GM10847 (cell line): ENCODE results near the gene RTL5.

Experiments used
- POLR2A ChIP-seq: IDR thresholded peaks from 2 replicates; pipeline ENCODE4 v1.6.1; 2011; ENCODE audit not compliant: insufficient read length; ENCODE audit errors: extremely low read depth

The RTL5 gene

DNA sequence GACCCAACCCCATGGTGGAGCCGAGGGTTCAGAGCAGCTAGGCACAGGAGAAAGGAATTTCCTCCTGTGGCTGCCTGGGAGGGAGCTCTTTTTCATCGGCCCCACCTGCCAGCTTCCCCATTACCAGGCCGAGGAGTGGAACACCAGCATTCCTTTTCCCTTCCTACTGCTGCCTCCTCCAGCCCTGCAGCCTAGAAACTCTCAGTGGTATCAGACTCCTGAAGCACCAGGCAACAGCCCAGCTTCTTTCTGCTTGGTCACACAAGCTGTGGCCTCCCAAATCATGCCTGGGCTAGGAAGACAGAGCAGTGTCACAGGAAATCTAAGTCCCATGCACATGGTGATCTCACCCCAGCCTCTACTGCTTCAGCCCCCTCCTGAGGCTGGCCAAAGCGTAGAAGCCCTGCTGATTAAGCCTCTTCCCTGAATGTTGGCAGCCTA, 30.1 kb downstream of the RTL5 start:
- no peak for TF ChIP-seq POLR2A

DNA sequence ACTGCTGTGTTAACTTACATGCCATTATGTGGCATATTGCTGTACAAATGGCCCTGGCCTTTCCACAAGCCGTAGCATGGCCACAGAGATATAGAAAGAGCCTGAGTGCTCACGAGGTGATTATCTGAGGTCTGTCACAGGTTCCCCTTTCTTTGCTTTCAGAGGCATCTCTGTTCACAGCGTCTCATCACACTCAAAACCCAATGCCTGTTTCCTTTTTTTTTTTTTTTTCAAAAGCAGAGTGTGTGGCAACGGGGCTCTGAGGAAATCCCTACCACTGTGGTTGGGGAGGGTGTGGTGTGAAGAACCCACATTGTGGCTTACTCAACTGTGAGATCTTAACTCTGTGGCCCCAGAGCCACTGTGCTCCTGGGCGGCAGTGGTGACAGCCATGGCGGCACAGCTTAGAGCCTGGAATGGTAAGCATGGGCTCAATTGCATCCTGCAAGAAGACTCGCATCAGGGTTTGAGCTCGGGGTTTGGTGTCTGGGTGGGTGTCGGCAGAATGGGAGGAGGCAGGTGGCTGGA, 30.8 kb downstream of the RTL5 start:
- TF ChIP-seq POLR2A = no peak

DNA sequence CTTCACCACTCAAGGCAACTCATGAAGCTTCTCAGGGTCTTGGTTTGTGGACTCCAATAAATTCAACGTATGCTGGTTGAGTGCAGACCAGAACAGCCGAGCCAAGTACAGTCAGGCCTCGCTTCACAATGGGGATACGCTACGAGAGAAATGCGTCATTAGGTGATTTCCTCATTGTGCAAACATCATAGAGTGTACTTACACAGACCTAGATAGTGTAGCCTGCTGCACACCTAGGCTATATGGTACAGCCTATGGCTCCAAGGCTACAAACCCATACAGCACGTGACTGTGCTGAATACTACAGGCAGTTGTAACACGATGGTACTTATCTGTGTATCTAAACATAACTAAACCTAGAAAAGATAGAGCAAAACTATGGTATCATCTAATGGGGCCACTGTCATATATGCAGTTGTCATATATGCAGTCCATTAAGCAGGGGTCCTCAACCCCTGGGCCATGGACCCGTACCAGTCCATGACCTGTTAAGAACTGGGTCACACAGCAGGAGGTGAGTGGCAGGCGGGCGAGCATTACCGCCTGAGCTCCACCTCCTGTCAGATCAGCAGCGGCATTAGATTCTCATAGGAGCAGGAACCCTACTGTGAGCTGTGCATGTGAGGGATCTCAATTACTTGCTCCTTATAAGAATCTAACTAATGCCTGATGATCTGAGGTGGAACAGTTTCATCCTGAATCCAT, 31.5 kb downstream of the RTL5 start:
- TF ChIP-seq POLR2A = no peak

DNA sequence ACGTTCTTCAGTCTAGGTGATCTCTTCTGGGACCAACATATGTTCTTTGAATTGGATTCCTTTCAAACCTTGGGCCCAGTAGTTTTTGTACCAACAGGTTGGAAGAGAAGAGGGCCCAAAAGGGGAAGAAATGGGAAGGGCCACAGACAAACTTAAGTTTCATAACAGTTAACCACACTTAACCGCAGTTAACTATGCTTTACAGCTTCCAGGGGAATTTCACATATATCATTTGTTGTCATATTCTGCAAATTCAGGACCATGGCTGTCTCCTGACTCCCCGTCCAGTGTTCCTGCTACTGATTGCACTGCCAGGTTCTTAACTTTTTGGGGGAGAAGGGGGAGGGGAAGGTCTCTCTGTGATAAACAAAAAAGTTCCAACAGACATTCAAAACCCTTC, 34.6 kb downstream of the RTL5 start:
- TF ChIP-seq POLR2A = no peak

DNA sequence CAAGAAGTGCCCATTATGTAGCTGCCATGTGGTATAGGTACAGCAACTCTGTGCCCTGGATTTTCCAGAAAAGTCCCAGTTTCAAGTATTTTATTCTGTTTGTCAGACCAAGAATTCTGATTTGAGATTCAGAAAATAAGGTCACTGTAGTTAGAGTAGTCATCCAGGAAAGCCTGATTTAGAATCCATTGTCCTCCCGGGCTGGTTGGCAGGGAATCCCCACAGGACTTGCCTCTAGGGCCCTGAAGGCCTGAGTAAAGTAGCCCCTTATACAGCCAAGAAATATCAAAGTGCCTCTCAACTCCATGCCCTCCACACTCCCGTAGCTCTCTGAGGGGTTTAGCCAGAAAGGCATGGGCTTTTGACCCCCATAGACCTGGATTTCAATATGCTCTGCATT, 36.3 kb downstream of the RTL5 start:
- no peak for TF ChIP-seq POLR2A

DNA sequence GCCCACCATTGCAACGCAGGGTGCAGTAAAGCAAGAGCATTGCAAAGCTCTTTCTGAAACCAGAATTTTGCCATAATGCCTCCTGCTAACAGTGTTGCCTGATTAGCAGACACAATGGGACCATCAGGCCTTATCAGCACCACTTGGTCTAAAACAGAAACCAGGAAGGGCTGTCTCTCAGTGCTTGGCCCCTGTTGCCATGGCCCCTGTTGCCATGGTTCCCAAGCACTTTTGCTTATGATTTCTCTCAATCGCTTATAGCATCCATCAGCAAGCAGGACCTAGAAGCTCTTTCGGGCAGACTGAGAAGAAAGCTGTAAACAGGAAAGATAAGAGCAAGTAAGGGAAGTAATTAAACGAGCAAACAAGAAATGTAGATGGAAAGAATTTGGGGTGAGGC, 36.8 kb downstream of the RTL5 start:
- TF ChIP-seq POLR2A = no peak

DNA sequence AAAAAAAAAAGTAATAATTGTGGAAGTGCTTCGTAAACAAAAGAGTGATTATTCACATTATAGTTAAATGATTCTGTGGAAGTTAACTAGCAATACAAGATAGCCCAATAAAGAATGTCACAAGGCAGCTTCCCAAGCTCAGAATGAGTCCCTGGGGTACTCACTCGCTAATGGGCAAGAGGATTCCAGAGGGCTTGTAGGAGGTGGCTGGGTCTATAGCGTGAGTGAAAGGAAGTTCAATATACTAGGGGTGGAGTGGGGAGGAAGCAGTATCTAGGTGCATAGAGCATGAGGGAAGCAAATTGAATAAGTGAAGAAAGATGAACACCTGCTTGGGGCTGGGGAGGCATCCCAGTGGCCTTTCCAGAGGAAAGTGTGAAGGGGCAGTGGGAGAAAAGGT, 42.5 kb downstream of the RTL5 start:
- no peak for TF ChIP-seq POLR2A

DNA sequence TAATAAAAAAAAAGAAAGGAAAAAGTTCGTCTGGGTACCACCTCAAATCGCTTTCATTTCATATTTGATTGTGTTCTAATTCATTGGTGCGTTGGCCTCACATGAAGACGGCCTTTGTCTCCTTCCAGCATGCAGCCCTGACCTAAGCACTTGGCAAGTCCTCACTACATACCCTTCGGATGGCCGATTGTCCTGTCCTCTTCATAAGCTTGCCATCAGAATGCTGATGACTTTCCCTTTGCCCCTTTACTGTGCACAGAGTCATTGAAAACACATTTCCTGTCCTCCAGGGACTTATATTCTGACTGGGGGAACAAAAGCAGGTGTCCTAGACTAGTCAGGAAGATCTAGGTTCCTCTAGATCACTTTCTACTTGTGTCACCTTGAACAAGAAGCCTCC, 43.0 kb downstream of the RTL5 start:
- TF ChIP-seq POLR2A = no peak

DNA sequence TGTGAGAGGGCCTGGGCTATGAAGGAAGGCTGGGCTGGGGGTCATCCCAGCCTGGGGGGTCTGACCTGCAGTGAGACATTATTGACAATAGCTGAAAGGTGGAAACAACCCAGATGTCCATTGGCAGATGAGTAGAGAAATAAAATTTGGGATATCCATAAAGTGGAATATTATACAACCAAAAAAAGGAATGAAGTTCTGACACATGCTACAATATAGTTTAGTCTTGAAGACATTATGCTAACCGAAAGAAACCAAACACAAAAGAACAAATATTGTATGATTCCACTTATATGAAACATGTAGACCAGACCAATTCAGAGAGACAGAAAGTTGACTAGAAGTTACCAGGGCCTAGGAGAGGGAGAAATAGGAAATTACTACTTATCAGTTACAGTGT, 44.7 kb downstream of the RTL5 start:
- TF ChIP-seq POLR2A = no peak

DNA sequence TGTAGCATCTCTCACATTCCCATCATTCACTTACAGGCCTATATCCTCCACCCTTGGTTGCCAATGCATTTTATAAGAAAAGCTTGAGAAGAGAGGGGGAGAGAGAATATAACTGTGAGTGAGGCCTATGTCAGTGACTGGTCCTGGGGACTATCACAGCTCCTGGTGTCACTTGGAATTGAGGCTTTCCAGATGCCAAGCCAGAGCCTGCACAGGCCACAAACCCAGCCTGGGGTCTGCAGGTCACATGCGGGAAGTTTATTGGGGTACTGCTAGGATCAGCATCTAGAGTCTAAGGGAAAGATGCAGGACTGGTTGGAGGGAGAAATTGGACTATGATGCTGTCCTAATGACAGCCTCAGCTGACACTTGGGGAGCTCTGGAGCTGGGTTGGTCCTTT, 47.6 kb downstream of the RTL5 start:
- no peak for TF ChIP-seq POLR2A

DNA sequence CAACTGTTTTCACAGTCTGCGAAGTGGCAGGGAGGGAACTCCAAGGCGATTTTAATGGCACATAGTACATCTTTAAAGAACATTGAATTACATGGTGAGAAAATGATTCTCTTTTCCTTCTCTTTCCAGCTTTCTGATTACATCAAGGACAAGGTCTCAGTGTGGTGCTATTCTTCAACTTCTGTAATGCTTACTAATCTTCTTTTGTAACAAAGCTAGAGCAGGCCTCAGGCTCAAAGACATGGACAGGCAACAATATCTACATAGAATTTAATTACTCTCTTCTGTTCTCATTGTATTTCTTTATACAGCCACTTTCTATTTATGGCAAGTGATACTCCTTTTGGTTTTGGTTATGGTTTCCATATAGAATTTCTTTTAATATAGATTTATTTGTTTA, 48.4 kb downstream of the RTL5 start:
- TF ChIP-seq POLR2A = no peak

DNA sequence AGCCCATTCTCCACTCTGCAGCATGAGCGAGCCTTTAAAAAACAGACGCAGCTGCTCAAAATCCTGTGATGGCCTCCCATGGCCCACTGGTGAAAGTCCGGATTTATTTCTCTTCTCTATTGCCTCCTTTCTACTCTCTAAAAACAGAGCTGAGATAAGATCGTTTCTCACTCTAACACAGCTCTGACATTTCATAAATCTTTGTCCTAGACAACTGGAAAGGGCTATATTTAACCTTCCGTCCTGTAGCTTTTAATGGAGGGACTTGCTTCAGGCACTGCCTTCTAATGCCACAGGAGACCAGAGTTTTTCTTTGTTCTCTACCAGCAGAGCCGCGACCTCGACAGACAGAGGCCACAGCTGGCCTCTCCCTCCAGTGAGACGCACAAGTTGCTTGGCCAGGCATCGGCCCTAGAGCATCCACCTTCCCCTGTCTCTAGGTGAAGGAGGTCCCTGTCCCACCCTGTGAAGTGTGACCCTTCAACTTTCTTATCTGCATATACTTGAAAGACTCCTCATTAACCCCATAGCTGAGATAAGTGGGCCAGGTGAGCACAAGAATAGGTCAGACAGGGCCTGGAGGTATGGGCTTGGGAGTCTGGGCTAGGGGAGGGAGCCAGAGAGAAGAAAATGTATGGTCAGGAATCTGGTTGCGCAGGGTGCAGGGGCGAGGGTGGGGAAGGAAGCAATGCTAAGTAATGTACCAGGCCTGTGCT, 50.0 kb downstream of the RTL5 start:
- no peak for TF ChIP-seq POLR2A

DNA sequence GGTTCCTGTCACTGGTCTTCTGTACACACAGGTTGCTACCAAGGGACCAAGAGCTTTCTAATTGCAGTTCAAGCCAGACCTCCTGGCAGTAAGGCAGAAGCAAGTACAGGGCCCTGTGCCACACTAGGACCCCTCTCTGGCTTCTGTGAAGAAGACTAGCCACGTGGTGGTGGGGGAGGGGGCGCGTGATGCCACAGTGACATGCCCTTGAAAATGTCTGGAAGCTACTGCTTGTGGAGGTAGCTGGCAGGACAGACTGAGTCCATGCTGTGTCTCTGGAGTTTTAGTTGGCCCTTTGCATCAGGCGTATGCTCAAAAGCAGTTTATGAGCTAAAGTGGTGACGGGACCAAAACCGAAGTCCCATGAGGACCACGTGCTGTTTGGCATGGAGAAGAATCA, 50.9 kb downstream of the RTL5 start:
- TF ChIP-seq POLR2A = no peak

DNA sequence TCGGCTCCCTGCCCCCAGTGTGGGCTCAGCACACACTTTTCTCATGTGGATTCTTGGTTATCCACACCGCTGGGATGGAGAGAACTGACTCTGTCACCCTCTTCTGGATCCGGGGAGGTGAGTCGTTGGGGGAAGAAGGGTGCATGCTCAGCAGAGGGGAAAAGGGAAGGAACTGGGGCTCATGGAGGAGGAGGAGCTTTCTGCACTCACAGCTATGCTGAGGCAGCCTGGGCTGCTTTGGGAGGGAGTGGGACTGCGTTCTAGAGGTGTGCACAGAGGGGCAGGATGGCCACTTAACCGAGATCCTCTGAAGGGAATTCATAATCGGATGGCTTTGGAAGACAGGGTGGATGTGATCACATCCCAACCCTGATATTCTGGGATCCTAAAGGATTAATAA, 51.6 kb downstream of the RTL5 start:
- no peak for TF ChIP-seq POLR2A

DNA sequence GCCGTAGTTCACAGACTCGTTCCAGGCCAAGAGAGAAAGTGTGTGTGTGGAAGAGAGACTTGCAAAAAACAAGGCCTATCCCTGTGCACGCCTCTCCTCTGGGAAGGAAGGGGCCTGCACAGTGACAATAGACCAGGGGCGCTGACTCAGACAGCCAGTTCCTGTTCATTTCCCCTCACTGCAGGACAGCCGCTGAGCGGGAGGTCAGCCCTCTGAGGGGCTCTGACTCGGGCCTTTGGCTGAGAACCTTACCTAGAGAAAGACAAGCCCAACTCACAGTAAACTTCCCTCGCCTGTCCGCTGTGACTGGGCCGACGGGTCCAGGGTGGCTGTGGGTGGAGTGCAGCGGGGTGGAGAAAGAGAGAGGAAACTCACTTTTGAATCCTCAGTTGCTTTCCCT, 52.1 kb downstream of the RTL5 start:
- no peak for TF ChIP-seq POLR2A

DNA sequence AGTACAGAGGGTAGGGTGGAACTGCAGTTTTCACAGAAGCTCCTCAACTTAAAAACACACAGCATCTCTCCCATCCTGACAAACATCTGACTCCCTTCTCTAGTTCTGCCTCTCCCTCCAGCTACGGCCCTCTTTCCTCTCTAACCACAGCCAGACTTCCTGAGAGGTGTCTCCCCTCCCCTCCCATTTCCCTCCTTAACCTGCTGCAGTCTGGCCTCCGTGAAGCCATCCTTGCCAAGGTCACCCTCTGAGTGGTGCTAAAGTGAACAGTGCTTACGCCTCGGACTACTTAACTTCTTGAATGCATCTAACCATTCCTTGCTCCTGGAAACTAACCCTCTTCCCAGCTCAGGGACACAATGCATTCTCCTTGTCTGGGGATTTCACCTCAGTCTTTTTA, 53.3 kb downstream of the RTL5 start:
- no peak for TF ChIP-seq POLR2A
